IPS-18a (cell line): Measurements from ENCODE around the gene MYH7.
"Not testable (repeated sequence)": the region's sequence is repeated elsewhere in the genome, so short reads cannot be mapped to it uniquely, and the experiment has no call there.

Experiments
- H3K27ac ChIP-seq: one replicate; pipeline ENCODE4 v1.5.1; 2013; ENCODE audit warnings: low read length
- H3K27me3 ChIP-seq: one replicate; pipeline ENCODE4 v1.6.1; 2013; ENCODE audit warnings: mild to moderate bottlenecking, low read length; ENCODE audit not compliant: control insufficient read depth, insufficient read depth
- H3K36me3 ChIP-seq: one replicate; pipeline ENCODE4 v1.6.1; 2013; ENCODE audit warnings: low read depth, low read length; ENCODE audit not compliant: control insufficient read depth
- H3K4me1 ChIP-seq: one replicate; pipeline ENCODE4 v1.6.1; 2013; ENCODE audit warnings: low read depth, low read length; ENCODE audit not compliant: control insufficient read depth
- H3K4me3 ChIP-seq: one replicate; pipeline ENCODE4 v1.5.1; 2013; ENCODE audit warnings: low read length
- H3K9ac ChIP-seq: one replicate; pipeline ENCODE4 v1.6.1; 2013; ENCODE audit warnings: mild to moderate bottlenecking, low read length, moderate library complexity
- H3K9me3 ChIP-seq: one replicate; pipeline ENCODE4 v1.6.1; 2013; ENCODE audit warnings: low read depth, low read length; ENCODE audit not compliant: control insufficient read depth

MYH7 gene

GRCh38 chr14:23388996-23389395 lies 46.5 kb downstream of the MYH7 start:
- no peaks in the 10 kb centered on the region for H3K27me3 ChIP-seq
- H3K9me3 ChIP-seq: no peaks in the 10 kb centered on the region
- H3K4me1 ChIP-seq: no peaks in the 10 kb centered on the region
- no peaks in the 10 kb centered on the region for H3K36me3 ChIP-seq
- no peak overlapping the region for H3K27ac ChIP-seq
- no peak overlapping the region for H3K9ac ChIP-seq
- no peak overlapping the region for H3K4me3 ChIP-seq

DNA sequence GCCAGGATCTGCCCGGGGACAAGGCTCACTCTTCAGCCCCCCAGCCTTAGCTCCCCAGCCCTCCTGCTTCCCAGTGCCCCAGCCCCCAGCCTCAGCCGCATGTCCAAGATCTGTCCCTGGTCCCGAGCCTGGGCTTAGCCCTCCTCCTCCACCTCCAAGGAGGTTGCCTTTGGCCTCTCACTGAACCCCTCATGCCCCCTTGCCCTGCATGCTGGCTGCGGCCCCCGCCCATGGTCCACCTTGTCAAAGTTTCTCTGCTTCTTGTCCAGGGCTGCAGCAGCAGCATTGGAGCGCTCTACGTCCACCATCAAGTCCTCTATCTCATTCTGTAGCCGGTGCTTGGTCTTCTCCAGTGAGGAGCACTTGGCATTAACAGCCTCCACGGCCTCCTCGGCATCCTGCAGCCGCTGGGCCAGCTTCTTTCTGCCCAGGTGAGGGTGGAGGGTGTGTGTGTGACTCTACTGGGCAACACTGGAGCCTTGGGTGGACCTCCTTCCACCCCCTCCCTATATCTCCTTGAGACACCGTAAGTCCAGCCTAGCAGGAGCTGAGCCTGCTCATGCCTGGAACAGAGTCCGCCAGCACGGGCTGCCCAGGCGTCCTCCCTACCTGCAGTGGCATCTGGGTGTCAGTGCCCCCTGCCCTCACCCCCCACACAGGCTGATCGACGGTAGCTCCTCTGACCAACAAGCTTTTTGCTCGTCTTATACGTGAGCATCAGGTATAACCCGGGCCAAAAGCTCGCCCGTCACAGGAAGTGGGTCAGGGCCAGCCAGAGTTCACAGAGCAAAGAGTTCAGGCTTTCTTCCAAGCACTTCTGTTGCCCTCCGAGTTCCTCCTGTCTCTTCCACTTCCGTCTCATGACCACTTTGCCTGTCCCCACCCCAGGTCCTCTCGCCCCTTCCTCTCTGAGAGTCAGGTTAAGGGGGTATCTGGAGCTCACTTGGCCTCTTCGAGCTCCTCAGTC lies 47.3 kb downstream of the MYH7 start:
- no peak overlapping the region for H3K27ac ChIP-seq

DNA sequence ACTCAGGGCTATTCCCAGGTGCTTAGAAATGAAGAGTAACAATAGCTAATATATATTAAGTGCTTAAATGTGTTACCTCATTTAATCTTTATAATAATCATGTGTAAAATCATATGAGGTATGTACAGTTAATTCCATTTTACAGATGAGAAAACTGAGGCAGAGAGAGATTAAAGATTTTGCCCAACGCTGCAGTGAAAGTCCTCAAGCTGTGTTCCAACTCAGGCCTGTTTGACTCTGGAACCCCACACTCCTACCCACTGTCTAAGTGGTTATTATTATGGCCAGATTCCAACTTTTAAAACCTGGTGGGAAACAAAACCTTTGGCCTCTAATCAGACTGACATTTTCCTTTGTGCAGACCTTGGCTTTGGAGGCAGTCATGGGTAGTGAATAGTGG lies 48.5 kb downstream of the MYH7 start:
- no peaks in the 10 kb centered on the region for H3K36me3 ChIP-seq
- H3K4me3 ChIP-seq: no peak overlapping the region
- no peaks in the 10 kb centered on the region for H3K9me3 ChIP-seq
- H3K4me1 ChIP-seq: no peaks in the 10 kb centered on the region
- no peak overlapping the region for H3K9ac ChIP-seq
- H3K27ac ChIP-seq: no peak overlapping the region
- no peaks in the 10 kb centered on the region for H3K27me3 ChIP-seq

More for the DNA sequence above, 47.3 kb downstream of the MYH7 start:
- H3K36me3 ChIP-seq: no peaks in the 10 kb centered on the region
- H3K4me1 ChIP-seq: no peaks in the 10 kb centered on the region
- no peak overlapping the region for H3K9ac ChIP-seq
- H3K4me3 ChIP-seq: no peak overlapping the region
- no peaks in the 10 kb centered on the region for H3K9me3 ChIP-seq
- no peaks in the 10 kb centered on the region for H3K27me3 ChIP-seq

- H3K27ac ChIP-seq, H3K27me3 ChIP-seq, H3K9me3 ChIP-seq, H3K4me3 ChIP-seq, H3K36me3 ChIP-seq, H3K4me1 ChIP-seq, H3K9ac ChIP-seq: not testable (repeated sequence)
Observed at GRCh38 chr14:23386266-23386657, 49.2 kb downstream of the MYH7 start.

GRCh38 chr14:23385642-23386265 lies 49.7 kb downstream of the MYH7 start:
- Histone ChIP-seq H3K27me3 (no peaks in the 10 kb centered on the region), H3K9ac (no peak overlapping the region), H3K27ac (no peak overlapping the region), H3K4me3 (no peak overlapping the region), H3K4me1 (no peaks in the 10 kb centered on the region), H3K36me3 (no peaks in the 10 kb centered on the region), H3K9me3 (no peaks in the 10 kb centered on the region)

DNA sequence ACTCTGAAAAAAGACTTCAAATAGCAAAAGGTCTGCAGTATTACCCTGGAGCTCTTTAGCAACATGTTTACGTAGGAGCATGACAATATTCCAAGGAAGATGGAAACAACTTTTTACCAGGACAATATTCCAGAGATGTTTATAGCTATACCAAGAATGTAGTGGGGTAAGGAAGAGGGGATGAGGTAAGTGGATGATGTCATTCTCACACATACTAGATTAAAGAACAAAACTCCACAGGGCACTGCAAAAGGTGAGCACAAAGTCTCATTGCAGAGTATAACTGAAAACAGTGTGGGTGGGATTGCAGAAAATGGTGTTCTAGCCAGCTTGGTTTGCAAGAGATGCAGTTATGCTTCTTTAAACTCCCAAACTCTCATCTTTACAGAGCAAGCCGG lies 50.2 kb downstream of the MYH7 start:
- Histone ChIP-seq H3K27ac (no peak overlapping the region), H3K9ac (no peak overlapping the region), H3K4me3 (no peak overlapping the region), H3K9me3 (no peaks in the 10 kb centered on the region), H3K4me1 (no peaks in the 10 kb centered on the region), H3K36me3 (no peaks in the 10 kb centered on the region), H3K27me3 (no peaks in the 10 kb centered on the region)

DNA sequence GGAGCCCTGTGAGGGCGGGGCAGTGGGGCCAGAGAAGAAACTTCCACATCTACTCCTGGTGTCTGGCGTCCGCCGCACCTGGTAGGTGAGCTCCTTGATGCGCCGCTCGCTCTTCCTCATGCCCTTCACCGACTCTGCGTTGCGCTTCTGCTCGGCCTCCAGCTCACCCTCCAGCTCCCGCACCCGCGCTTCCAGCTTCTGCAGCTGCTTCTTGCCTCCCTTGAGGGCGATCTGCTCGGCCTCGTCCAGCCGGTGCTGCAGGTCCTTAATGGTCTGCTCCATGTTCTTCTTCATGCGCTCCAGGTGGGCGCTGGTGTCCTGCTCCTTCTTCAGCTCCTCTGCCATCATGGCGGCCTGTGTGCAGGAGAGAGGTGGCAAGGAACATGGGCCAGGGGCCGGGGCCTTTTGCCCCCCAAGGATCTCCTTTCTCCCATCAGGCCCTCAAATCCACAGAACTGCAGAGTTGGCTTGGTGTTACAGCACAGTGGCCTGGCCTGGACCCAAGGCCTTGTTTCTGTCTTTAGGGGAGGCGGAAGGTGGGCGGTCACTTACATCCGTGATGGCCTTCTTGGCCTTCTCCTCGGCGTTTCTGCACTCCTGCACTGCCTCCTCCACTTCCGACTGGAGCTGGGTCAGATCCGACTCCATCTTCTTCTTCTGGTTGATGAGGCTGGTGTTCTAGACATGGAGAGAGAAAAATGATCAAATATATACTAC lies 50.9 kb downstream of the MYH7 start:
- no peaks in the 10 kb centered on the region for H3K27me3 ChIP-seq
- H3K27ac ChIP-seq: no peak overlapping the region
- H3K4me3 ChIP-seq: no peak overlapping the region
- no peak overlapping the region for H3K9ac ChIP-seq
- no peaks in the 10 kb centered on the region for H3K4me1 ChIP-seq
- no peaks in the 10 kb centered on the region for H3K36me3 ChIP-seq
- H3K9me3 ChIP-seq: no peaks in the 10 kb centered on the region

- Histone ChIP-seq H3K4me1 (no peaks in the 10 kb centered on the region), H3K9ac (no peak overlapping the region), H3K27me3 (peaks cover 2% of the 10 kb centered on the region), H3K9me3 (no peaks in the 10 kb centered on the region), H3K4me3 (no peak overlapping the region), H3K36me3 (no peaks in the 10 kb centered on the region), H3K27ac (no peak overlapping the region)
Observed at GRCh38 chr14:23382731-23383440, 52.6 kb downstream of the MYH7 start.

- Histone ChIP-seq H3K27me3 (peaks cover 8% of the 10 kb centered on the region), H3K27ac (no peak overlapping the region), H3K36me3 (no peaks in the 10 kb centered on the region), H3K4me3 (no peak overlapping the region), H3K9ac (no peak overlapping the region), H3K9me3 (no peaks in the 10 kb centered on the region), H3K4me1 (no peaks in the 10 kb centered on the region)
Observed at GRCh38 chr14:23382276-23382675, 53.2 kb downstream of the MYH7 start.

- no peaks in the 10 kb centered on the region for H3K36me3 ChIP-seq
Observed at GRCh38 chr14:23381871-23382270, 53.6 kb downstream of the MYH7 start.

GRCh38 chr14:23380976-23381375 lies 54.5 kb downstream of the MYH7 start:
- Histone ChIP-seq H3K4me1 (peaks cover 4% of the 10 kb centered on the region), H3K36me3 (no peaks in the 10 kb centered on the region), H3K27me3 (peaks cover 8% of the 10 kb centered on the region), H3K4me3 (no peak overlapping the region), H3K9me3 (no peaks in the 10 kb centered on the region), H3K27ac (no peak overlapping the region), H3K9ac (no peak overlapping the region)

More at GRCh38 chr14:23381871-23382270, 53.6 kb downstream of the MYH7 start:
- Histone ChIP-seq H3K4me3 (no peak overlapping the region), H3K9ac (no peak overlapping the region), H3K27ac (no peak overlapping the region), H3K27me3 (peaks cover 8% of the 10 kb centered on the region), H3K9me3 (no peaks in the 10 kb centered on the region), H3K4me1 (no peaks in the 10 kb centered on the region)
